ENCODE data around the gene OVCA2. TPM values are rescaled to one million over a fixed set of nuclear protein-coding genes. Genes with fewer than 3 reads are reported as not detected.

OVCA2 gene
- total and polyA plus RNA-seq, 4 donors: 16.1 to 30.6 (median 23.7) TPM

DNA sequence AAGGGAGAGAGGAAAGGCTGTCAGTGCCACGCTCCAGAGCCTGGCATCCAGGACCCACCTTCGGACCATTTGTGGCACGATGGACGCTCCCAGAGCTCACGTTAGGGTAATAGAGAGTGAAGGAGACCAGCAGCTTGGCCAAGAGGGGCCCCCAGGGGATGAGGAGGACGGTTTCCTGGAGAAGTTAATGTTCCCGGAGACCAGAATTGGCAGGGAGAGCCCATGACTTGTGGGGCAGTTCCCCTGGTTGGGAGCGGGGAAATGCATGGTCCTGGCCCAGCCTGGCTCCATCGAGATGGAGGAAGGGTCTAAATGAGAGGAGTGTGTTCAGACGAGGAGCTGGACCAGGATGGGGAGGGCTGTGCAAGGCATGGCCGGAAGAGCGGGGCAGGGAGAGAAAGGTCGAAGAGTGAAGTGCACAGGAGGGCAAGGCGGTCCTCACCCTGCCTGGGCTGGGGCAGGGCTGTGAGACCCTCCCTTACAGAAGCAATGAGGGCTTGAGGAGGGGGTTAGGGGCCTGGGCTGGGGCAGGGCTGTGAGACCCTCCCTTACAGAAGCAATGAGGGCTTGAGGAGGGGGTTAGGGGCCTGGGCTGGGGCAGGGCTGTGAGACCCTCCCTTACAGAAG, 10.2 kb downstream of the OVCA2 start (continued):
- TF ChIP-seq, protein P1, sequence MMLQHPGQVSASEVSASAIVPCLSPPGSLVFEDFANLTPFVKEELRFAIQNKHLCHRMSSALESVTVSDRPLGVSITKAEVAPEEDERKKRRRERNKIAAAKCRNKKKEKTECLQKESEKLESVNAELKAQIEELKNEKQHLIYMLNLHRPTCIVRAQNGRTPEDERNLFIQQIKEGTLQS (IDR thresholded peaks at IDR 0.05): no peak
- no peak for TF ChIP-seq HNF4A (conservative IDR thresholded peaks at IDR 0.05)

DNA sequence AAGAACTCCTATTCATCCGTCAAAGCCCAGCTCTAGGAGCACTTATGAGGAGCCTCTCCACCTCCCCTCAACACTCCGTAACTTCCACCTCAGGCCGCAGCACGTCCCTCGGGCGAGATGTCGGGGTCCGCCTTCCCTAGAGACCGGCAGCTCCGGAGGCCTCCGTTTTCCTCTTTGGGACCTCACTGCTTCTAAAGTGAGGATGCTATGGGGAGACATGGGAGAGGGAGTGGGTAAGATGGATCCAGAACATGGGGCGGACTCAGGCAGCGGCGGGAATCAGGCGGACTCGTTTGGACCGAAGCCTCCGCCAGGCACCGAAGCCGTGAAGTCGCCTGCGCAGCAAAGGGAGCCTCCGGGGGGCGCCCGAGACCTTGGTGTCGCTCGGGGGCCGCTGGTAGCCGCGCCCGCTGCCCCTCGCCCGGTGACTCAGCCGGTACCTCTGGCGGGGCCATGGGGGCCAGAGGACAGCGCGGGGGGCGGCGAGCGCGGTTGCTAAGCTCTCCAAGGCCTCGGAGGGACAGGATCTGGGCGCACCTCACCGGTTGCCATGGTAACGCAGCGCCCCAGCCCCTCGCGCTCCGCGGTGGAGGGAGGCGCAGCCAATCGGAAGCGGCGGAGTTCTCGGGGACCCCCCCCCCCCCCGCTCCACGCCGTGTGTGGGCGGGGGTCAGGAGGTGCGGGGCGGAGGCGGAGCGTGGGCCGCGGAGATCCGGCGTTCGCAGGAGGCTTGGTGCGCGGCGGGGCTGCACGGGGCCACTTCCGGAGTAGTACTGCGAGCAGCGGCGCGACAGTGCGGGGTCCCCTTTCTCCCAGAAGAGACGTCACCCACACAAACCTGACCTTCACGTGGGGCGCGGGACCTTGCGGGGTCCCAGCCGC, 11.8 kb downstream of the OVCA2 start:
- Histone ChIP-seq H3K9me3 (ENCODE audit: control insufficient read depth in 4 of 4, low read length in 3 of 4) (no peaks in the 10 kb centered on the region), H3K4me3 (ENCODE audit: low read depth in 1 of 3, low read length in 3 of 3) (peak overlapping the region in 1 of 3 donors; percentile 28), H3K4me1 (ENCODE audit: control insufficient read depth in 4 of 4, insufficient read depth in 4 of 4, low read length in 3 of 4) (peaks cover 15 to 47% (median 35%) of the 10 kb centered on the region in 4 donors), H3K36me3 (ENCODE audit: control insufficient read depth in 4 of 4, insufficient read depth in 3 of 4, low read depth in 1 of 4, low read length in 3 of 4) (no peaks in the 10 kb centered on the region), H3K9ac (ENCODE audit: low read depth in 1 of 2, low read length in 2 of 2) (no peak overlapping the region), H3K27ac (ENCODE audit: low read depth in 1 of 2, low read length in 2 of 2) (peak overlapping the region; percentile 46 to 73), H3K27me3 (ENCODE audit: control insufficient read depth in 4 of 4, insufficient read depth in 4 of 4, low read length in 3 of 4) (peaks cover 0 to 2% (median 0%) of the 10 kb centered on the region in 4 donors)
- peak; percentile 66 for DNase-seq (ENCODE audit: low spot score)
- TF ChIP-seq JUND (IDR thresholded peaks at IDR 0.05) (no peak), RAD21 (IDR thresholded peaks at IDR 0.05) (peak; percentile 58 to 69), CTCF (IDR thresholded peaks at IDR 0.05; ENCODE audit: low read depth, low read length, missing input control) (peak; percentile 31), EGR1 (IDR thresholded peaks at IDR 0.05; ENCODE audit: low read depth in 2 of 2) (no peak)
- WGBS: 9% methylated on average over 84 of the region's 84 CpGs

DNA sequence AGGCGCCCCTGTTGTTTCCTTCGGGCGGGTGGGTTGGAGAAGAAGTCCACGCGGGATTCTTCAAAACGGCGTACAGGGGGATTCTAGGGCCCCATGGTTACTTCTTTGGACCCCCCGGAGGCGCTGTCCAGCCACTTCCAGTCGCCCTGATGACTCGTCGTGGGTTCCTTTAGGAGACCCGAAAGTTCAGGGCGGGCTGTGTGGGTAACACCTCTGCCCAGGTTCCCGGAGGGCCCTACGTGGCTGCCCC, 12.4 kb downstream of the OVCA2 start:
- 13% methylated on average over 16 of the region's 16 CpGs for WGBS

More for the DNA sequence above, 12.4 kb downstream of the OVCA2 start:
- Histone ChIP-seq H3K9ac (ENCODE audit: low read depth in 1 of 2, low read length in 2 of 2) (no peak overlapping the region), H3K36me3 (ENCODE audit: control insufficient read depth in 4 of 4, insufficient read depth in 3 of 4, low read depth in 1 of 4, low read length in 3 of 4) (no peaks in the 10 kb centered on the region), H3K4me1 (ENCODE audit: control insufficient read depth in 4 of 4, insufficient read depth in 4 of 4, low read length in 3 of 4) (peaks cover 13 to 48% (median 33%) of the 10 kb centered on the region in 4 donors), H3K4me3 (ENCODE audit: low read depth in 1 of 3, low read length in 3 of 3) (peak overlapping the region in 1 of 3 donors; percentile 28), H3K27me3 (ENCODE audit: control insufficient read depth in 4 of 4, insufficient read depth in 4 of 4, low read length in 3 of 4) (peaks cover 0 to 2% (median 0%) of the 10 kb centered on the region in 4 donors), H3K9me3 (ENCODE audit: control insufficient read depth in 4 of 4, low read length in 3 of 4) (no peaks in the 10 kb centered on the region), H3K27ac (ENCODE audit: low read depth in 1 of 2, low read length in 2 of 2) (peak overlapping the region; percentile 46 to 73)
- no peak for DNase-seq (ENCODE audit: low spot score)
- no peak for TF ChIP-seq SP1 (IDR thresholded peaks at IDR 0.05)
- no peak for TF ChIP-seq HNF4G (IDR thresholded peaks at IDR 0.05)
- no peak for TF ChIP-seq FOXA1 (IDR thresholded peaks at IDR 0.05)
- TF ChIP-seq, protein P2, sequence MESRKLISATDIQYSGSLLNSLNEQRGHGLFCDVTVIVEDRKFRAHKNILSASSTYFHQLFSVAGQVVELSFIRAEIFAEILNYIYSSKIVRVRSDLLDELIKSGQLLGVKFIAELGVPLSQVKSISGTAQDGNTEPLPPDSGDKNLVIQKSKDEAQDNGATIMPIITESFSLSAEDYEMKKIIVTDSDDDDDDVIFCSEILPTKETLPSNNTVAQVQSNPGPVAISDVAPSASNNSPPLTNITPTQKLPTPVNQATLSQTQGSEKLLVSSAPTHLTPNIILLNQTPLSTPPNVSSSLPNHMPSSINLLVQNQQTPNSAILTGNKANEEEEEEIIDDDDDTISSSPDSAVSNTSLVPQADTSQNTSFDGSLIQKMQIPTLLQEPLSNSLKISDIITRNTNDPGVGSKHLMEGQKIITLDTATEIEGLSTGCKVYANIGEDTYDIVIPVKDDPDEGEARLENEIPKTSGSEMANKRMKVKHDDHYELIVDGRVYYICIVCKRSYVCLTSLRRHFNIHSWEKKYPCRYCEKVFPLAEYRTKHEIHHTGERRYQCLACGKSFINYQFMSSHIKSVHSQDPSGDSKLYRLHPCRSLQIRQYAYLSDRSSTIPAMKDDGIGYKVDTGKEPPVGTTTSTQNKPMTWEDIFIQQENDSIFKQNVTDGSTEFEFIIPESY (IDR thresholded peaks at IDR 0.05): no peak
- no peak for TF ChIP-seq JUND (IDR thresholded peaks at IDR 0.05)
- TF ChIP-seq MAX (IDR thresholded peaks at IDR 0.05): no peak
- no peak for TF ChIP-seq REST (IDR thresholded peaks at IDR 0.05)
- no peak for TF ChIP-seq FOXA2 (IDR thresholded peaks at IDR 0.05)
- TF ChIP-seq, protein P1 (IDR thresholded peaks at IDR 0.05): no peak
- TF ChIP-seq HNF4A (conservative IDR thresholded peaks at IDR 0.05): no peak
- no peak for TF ChIP-seq GABPA (IDR thresholded peaks at IDR 0.05 in 1 of 2, conservative IDR thresholded peaks at IDR 0.05 in 1 of 2)
- no peak for TF ChIP-seq CTCF (IDR thresholded peaks at IDR 0.05; ENCODE audit: low read depth, low read length, missing input control)
- TF ChIP-seq TAF1 (conservative IDR thresholded peaks at IDR 0.05): no peak

Measured in liver (tissue), 9 donors.